Thyroid gland (tissue), 4 donors: ENCODE measurements around the gene GSTT4. TPM values are rescaled to one million over a fixed set of nuclear protein-coding genes. Genes with fewer than 3 reads are reported as not detected.

ENCODE experiments used
- DNase-seq, 2 donors: peaks; one replicate each; pipeline ENCODE4 v3.0.0-alpha.2; 2019
- H3K27ac ChIP-seq, 3 donors: fragments of 200-600 bp; sonication (generic); 1 replicate in 2 of 3; 2 replicates in 1 of 3; pipeline ENCODE4 v1.5.1; 2016 to 2019; ENCODE audit warnings: mild to moderate bottlenecking in 1 of 3, moderate library complexity in 1 of 3
- H3K27me3 ChIP-seq: fragments of 200-600 bp; sonication (generic); one replicate; pipeline ENCODE4 v1.5.1; 2019
- H3K36me3 ChIP-seq, 2 donors: fragments of 200-600 bp; sonication (generic); one replicate each; pipeline ENCODE4 v1.5.1; 2016 to 2019
- H3K4me1 ChIP-seq, 2 donors: fragments of 200-600 bp; sonication (generic); one replicate each; pipeline ENCODE4 v1.5.1; 2017 to 2019
- H3K4me3 ChIP-seq, 3 donors: fragments of 200-600 bp; sonication (generic); replicated peaks in 1 of 3; 1 replicate in 2 of 3; 2 replicates in 1 of 3; pipeline ENCODE4 v1.5.1; 2016; ENCODE audit warnings: mild to moderate bottlenecking in 1 of 3
- H3K9me3 ChIP-seq: fragments of 200-600 bp; sonication (generic); one replicate; pipeline ENCODE4 v1.5.1; 2017
- POLR2A ChIP-seq, 2 donors: fragments of 450-650 bp; IDR thresholded peaks; one replicate each; pipeline ENCODE4 v1.6.1; 2017; ENCODE audit warnings: antibody characterized with exemption in 2 of 2, mild to moderate bottlenecking in 2 of 2, moderate library complexity in 1 of 2
- WGBS, 2 donors: methylation state at CpG; one replicate each; pipeline ENCODE4 v1.1.5; 2017; 5-methylcytosine and 5-hydroxymethylcytosine counted together
- intact Hi-C: fragments of 100-400 bp; cut with DNase I; formaldehyde crosslinking; loops from one replicate; pipeline ENCODE4 v1.15.1; 2023
- total RNA-seq, 4 donors: library from RNA; depleted of rRNA; stranded (reverse); fragments of >200 nt; gene quantifications; one replicate each; pipeline ENCODE4 v1.2.3, GENCODE V29; 2016
- TF ChIP-seq, protein P1 (sequence below), 6 experiments: fragments of 200-600 bp in 3 of 6; fragments of 450-650 bp in 3 of 6; sonication (generic) in 3 of 6; IDR thresholded peaks; one replicate each; pipeline ENCODE4 v1.5.1; 2016 to 2019; ENCODE audit warnings: antibody characterized with exemption in 6 of 6, mild to moderate bottlenecking in 2 of 6, inconsistent platforms in 1 of 6, moderate library complexity in 1 of 6

GSTT4 gene
- total RNA-seq, 4 donors from 2014 or later: not detected

DNA sequence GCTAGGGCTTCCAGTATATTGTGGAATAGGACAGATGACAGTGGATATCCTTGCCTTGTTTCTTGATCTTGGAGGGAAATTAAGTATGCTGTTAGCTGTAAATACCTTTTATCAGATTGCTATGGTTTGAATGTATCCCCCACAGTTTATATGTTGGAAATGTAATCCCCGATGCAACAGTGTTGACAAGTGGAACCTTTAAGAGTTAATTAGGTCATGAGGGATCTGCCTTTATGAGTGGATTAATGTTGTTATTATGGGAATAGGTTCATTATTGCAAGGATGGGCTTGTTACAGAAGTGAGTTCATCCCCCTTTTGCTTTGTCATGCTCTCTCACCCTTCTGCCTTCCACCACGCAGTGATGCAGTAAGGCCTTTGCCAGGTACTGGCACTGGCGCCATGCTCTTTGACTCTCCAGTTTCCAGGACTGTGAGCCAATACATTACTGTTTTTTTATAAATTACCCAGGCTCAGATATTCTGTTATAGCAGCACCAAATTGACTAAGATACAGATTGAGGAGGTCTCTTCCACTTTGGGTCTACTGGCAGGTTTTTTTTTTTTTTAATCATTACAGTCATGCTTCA lies 22.2 kb upstream of the GSTT4 start:
- intact Hi-C loops: no loop called here
- no peak for TF ChIP-seq POLR2A (IDR thresholded peaks at IDR 0.05)
- TF ChIP-seq, protein P1, sequence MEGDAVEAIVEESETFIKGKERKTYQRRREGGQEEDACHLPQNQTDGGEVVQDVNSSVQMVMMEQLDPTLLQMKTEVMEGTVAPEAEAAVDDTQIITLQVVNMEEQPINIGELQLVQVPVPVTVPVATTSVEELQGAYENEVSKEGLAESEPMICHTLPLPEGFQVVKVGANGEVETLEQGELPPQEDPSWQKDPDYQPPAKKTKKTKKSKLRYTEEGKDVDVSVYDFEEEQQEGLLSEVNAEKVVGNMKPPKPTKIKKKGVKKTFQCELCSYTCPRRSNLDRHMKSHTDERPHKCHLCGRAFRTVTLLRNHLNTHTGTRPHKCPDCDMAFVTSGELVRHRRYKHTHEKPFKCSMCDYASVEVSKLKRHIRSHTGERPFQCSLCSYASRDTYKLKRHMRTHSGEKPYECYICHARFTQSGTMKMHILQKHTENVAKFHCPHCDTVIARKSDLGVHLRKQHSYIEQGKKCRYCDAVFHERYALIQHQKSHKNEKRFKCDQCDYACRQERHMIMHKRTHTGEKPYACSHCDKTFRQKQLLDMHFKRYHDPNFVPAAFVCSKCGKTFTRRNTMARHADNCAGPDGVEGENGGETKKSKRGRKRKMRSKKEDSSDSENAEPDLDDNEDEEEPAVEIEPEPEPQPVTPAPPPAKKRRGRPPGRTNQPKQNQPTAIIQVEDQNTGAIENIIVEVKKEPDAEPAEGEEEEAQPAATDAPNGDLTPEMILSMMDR (IDR thresholded peaks at IDR 0.05): no peak
- peak overlapping the region; percentile 3 to 48 (median 38) for H3K27ac ChIP-seq
- DNase-seq: peak; percentile 66 to 80
- no peaks in the 10 kb centered on the region for H3K36me3 ChIP-seq
- peaks cover 26 to 63% of the 10 kb centered on the region in 2 donors for H3K4me1 ChIP-seq
- WGBS, 2 donors: 67 to 72% methylated on average over 3 of the region's 3 CpGs
- no peak overlapping the region for H3K4me3 ChIP-seq
- no peaks in the 10 kb centered on the region for H3K27me3 ChIP-seq
- no peaks in the 10 kb centered on the region for H3K9me3 ChIP-seq

DNA sequence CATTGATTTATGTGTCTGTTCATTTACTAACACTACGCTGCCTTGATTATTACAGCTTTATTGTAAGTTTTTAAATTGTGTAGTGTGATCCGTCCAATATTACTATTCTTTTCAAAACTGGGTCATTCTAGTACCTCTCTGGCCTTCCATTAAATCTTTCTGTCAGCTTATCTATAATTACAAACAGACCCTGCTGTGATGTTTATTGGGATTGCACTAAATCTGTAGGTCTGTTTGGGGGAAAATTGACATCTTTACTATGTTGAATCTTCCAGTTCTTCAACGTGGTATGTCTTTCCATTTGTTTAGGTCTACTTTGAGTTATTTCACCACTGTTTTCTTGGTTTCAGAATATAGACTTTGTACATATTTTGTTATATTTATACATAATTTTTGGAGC lies 21.5 kb upstream of the GSTT4 start:
- no peak overlapping the region for H3K4me3 ChIP-seq
- 91 to 94% methylated on average over 3 of the region's 3 CpGs for WGBS, 2 donors
- peak overlapping the region; percentile 3 to 48 (median 38) for H3K27ac ChIP-seq
- DNase-seq: no peak
- H3K9me3 ChIP-seq: no peaks in the 10 kb centered on the region
- H3K27me3 ChIP-seq: no peaks in the 10 kb centered on the region
- intact Hi-C loops: no loop called here
- H3K36me3 ChIP-seq: no peaks in the 10 kb centered on the region
- TF ChIP-seq, protein P1 (IDR thresholded peaks at IDR 0.05): no peak
- TF ChIP-seq POLR2A (IDR thresholded peaks at IDR 0.05): no peak
- peaks cover 26 to 63% of the 10 kb centered on the region in 2 donors for H3K4me1 ChIP-seq

DNA sequence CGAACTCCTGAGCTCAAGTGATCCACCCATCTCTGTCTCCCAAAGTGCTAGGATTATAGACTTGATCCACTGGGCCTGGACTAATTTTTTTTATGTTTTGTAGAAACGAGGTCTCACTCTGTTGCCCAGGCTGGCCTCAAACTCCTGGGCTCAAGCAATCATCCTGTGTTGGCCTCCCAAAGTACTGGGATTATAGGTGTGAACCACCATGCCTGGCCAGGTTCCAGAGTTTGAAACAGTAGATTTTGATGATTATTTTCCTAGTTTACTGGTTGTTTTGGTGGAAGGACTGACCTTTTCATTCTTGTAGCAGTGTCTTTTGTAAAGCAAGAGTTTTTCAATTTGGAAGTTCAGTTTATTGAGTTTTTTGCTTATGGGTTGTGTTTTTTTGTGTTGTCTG lies 20.8 kb upstream of the GSTT4 start:
- H3K27me3 ChIP-seq: no peaks in the 10 kb centered on the region
- H3K4me3 ChIP-seq: no peak overlapping the region
- 86 to 93% methylated on average over 2 of the region's 2 CpGs for WGBS, 2 donors
- no peak for DNase-seq
- intact Hi-C loops: no loop called here
- H3K27ac ChIP-seq: peak overlapping the region; percentile 50 to 75 (median 63)
- no peaks in the 10 kb centered on the region for H3K9me3 ChIP-seq
- no peaks in the 10 kb centered on the region for H3K36me3 ChIP-seq
- TF ChIP-seq, protein P1 (IDR thresholded peaks at IDR 0.05): no peak
- TF ChIP-seq POLR2A (IDR thresholded peaks at IDR 0.05): no peak
- peaks cover 26 to 60% of the 10 kb centered on the region in 2 donors for H3K4me1 ChIP-seq

DNA sequence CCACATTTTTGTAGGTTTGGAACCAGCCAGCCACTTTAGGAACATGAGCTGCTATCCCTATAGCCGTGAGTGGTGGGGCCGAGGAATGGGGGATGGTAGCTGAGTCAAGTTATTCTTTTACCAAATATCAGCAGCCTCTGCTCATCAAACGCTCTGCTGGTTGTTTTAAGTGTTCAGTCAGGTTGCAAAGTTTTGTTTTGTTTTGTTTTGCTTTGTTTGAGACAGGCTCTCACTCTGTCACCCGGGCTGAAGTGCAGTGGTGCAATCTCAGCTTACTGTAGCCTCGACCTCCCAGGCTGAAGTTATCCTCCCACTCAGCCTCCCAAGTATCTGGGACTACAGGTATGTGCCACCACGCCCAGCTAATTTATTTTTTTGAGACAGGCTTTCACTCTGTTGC lies 20.2 kb upstream of the GSTT4 start:
- 39 to 62% methylated on average over 6 of the region's 6 CpGs for WGBS, 2 donors
- no peaks in the 10 kb centered on the region for H3K36me3 ChIP-seq
- intact Hi-C loops: no loop called here
- no peaks in the 10 kb centered on the region for H3K9me3 ChIP-seq
- H3K4me1 ChIP-seq: peaks cover 26 to 54% of the 10 kb centered on the region in 2 donors
- H3K27ac ChIP-seq: peak overlapping the region; percentile 50 to 75 (median 63)
- DNase-seq: peak; percentile 62 to 64
- no peaks in the 10 kb centered on the region for H3K27me3 ChIP-seq
- TF ChIP-seq, protein P1 (IDR thresholded peaks at IDR 0.05): no peak
- TF ChIP-seq POLR2A (IDR thresholded peaks at IDR 0.05): no peak
- H3K4me3 ChIP-seq: no peak overlapping the region

DNA sequence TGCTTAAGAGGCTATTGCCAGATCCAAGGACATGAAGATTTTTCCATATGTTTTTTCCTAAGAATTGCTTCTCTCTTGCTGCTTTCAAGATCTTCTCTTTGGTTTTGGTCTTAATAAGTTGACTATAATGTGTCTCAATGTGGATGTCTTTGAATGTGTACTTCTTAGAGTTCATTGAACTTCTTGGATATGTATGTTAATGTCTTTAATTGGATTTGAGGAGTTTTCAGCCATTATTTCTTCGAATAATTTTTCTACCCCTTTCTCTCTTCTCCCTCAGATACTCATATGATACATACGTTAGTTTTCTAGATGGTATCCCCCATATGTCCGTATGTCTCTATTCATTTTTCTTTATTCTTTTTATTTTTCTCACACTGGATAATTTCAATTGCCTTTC lies 19.1 kb upstream of the GSTT4 start:
- intact Hi-C loops: no loop called here
- Histone ChIP-seq H3K4me1 (peaks cover 26 to 46% of the 10 kb centered on the region in 2 donors), H3K4me3 (no peak overlapping the region), H3K36me3 (no peaks in the 10 kb centered on the region), H3K27me3 (no peaks in the 10 kb centered on the region), H3K9me3 (no peaks in the 10 kb centered on the region), H3K27ac (no peak overlapping the region)
- TF ChIP-seq, protein P1 (IDR thresholded peaks at IDR 0.05): no peak
- no peak for TF ChIP-seq POLR2A (IDR thresholded peaks at IDR 0.05)
- 98 to 99% methylated on average over 3 of the region's 3 CpGs for WGBS, 2 donors
- no peak for DNase-seq
